CD4-positive, alpha-beta T cell treated with Interleukin-21 for 1 hour (primary cell): ENCODE results near the gene C2CD4C.
"Not testable (repeated sequence)": the region's sequence is repeated elsewhere in the genome, so short reads cannot be mapped to it uniquely, and the experiment has no call there.

Experiments
- DNase-seq: peaks from one replicate; pipeline ENCODE4 v3.0.0-alpha.2; 2020

C2CD4C gene

DNA sequence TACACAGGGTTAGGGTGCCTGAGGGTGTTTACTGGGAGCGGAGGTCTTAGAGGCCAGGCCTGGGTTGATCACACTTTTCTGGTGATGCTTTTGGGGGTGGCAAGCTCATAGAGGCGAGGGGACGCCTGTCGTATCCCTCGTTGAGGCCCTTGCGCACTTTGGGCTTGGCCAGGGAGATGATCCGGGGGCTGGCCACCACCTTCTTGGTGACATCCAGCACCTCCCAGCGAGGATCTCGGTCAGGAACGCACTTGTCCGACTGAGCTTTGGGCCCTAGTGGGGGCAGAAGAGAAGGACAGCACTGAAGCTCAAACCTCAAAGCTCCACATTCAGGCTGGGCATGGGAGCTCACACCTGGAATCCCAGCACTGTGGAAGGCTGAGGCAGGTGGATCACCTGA, 46.8 kb downstream of the C2CD4C start:
- no peak for DNase-seq

DNA sequence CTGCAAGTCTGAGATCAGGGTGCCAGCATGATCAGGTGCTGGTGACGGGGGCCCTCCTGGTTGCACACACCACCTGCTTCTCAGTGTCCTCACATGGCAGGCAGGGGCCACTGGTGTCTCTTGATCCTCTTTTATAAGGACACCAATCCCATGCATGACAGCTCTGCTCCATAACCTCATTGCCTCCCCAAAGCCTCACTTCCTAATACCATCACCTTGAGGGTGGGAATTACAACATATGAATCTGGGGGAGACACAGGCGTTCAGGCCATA, 49.4 kb downstream of the C2CD4C start:
- DNase-seq, result no peak

GRCh38 chr19:355536-355935, 53.4 kb downstream of the C2CD4C start:
- DNase-seq, result not testable (repeated sequence)
